ENCODE data around the gene EEF1AKMT3. TPM values are rescaled to one million over a fixed set of nuclear protein-coding genes. Genes with fewer than 3 reads are reported as not detected.
A peak's percentile ranks its signal among the peaks of the same experiment; 100 is the strongest.

The EEF1AKMT3 gene
- total RNA-seq, 1 donor from 2014 or later = 4.2 TPM

GRCh38 chr12:57735198-57735855 lies 37.1 kb upstream of the EEF1AKMT3 start:
- DNase-seq (ENCODE audit: low read depth) = no peak

DNA sequence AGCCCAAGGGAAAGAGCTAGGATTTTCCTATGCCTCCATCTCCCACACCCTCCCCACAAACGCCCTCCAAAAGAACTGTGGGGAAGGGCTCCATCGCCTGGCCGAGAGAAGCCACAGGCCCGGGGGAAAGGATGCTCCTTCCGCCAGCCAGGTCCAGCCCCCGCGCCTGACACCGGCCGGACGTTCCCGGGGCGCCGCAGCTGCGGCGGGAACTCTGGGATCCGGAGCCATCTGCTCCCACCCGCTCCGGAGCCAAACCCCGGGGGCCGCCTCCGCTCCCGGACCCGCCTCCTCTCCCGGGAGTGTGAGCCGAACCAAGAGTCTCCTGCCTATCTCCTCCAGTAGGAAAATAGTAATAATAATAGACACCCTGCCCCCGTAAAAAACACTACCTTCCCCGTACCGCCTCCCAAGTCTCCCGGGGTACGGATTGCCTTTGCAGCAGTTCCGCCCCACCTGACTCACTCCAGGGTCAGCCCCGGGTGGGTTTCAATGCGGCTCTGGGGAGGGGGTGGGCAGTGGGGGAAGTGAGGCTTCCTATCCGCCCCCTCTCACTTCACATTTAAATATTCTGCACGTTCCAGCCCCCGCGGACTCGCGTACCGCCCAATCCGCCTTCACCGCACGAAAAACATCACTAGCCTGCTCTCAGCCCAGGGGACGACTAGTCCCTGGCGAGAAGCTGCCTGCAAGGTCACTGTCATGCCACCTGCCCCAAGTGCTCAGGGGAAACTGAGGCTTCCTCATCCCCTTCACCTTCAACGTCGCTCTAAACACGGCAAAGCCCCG lies 36.3 kb upstream of the EEF1AKMT3 start:
- no peak for DNase-seq (ENCODE audit: low read depth)

- no peak for DNase-seq (ENCODE audit: low read depth)
Observed at GRCh38 chr12:57736741-57737466, 35.5 kb upstream of the EEF1AKMT3 start.

- DNase-seq (ENCODE audit: low read depth) = no peak
Observed at GRCh38 chr12:57737467-57738460, 34.6 kb upstream of the EEF1AKMT3 start.

DNA sequence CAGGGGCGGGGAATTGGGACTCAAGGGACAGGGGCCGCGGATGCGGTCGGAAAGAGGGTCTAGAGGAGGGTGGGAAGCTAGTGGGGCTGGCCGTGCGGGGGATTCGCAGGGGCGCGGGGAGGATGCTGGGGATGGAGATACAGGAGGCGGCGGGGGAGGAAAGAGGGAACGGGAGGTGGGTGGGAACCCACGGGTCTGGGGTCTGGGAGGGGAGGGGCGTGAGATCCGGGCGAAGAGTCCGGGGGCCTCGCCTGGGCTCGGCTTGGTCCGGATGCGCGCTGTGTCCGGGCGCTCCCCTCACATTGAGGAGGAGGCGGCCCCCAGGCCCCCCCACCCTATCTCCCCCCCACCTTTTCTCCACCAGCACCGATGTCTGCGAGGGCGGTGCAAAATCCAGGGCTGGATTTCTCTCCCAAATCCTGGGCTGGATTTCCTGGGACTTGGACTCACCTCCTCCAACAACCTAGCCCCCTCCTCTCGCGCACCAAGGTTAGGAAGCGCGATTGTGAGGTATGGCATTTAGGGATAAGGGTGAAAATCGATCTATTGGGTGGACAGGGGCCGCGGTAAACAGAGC lies 33.7 kb upstream of the EEF1AKMT3 start, which contains the start of gene AGAP2:
Gene AGAP2 (minus strand): TSS at position 82 of the 577 bp plus-strand sequence. CDS start 496 bp downstream, outside the sequence.
- DNase-seq (ENCODE audit: low read depth) = no peak

- no peak for DNase-seq (ENCODE audit: low read depth)
Observed at GRCh38 chr12:57739387-57739786, 33.0 kb upstream of the EEF1AKMT3 start.

- no peak for DNase-seq (ENCODE audit: low read depth)
Observed at GRCh38 chr12:57739914-57740538, 32.4 kb upstream of the EEF1AKMT3 start.

DNA sequence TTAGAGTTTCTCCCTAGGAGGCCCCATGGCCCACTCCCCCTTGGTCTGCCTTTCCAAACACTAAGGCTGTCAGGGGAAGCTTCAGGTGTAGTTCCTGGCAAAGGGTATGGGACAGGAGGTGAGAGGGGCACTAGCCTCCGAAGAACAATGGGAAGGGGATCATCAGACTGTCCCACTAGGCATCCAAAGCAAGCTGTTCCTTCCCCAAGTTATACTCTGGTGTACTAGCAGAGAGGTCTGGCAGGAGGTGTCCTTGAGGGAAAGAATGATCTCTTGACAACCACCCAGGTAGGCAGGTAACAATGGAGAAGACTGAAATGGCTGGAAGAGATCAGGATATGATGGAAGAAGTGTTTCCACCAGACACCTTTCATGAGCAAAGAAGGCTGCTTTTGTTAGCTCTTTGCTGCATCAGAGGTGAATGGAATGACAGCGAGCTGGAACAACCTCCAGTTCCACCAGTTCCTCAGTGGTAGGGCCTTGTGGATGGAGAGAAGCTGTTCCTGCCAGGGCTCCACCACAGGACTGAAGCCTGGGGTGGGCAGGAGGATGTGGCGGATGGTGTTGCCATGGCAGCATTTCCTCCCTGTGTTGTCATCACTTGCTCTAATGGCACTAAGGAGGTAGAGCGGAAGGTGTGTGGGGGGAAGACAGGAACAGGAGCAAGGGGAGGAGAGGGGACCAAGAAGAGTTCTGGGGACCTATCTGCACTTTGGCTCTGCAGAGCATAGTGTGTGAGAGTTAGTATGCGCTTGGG lies 31.6 kb upstream of the EEF1AKMT3 start:
- DNase-seq (ENCODE audit: low read depth) = no peak

GRCh38 chr12:57741413-57741789 lies 31.0 kb upstream of the EEF1AKMT3 start:
- DNase-seq (ENCODE audit: low read depth) = no peak

- DNase-seq (ENCODE audit: low read depth) = no peak
Observed at GRCh38 chr12:57741844-57742738, 30.3 kb upstream of the EEF1AKMT3 start.

- no peak for DNase-seq (ENCODE audit: low read depth)
Observed at GRCh38 chr12:57743769-57744168, 28.6 kb upstream of the EEF1AKMT3 start.

- DNase-seq (ENCODE audit: low read depth) = no peak
Observed at GRCh38 chr12:57744194-57744776, 28.1 kb upstream of the EEF1AKMT3 start.

- peak; percentile 97 for DNase-seq (ENCODE audit: low read depth)
Observed at GRCh38 chr12:57744777-57745484, 27.5 kb upstream of the EEF1AKMT3 start, which contains the start of gene TSPAN31. Gene TSPAN31 (plus strand): TSS chr12:57745039. CDS start chr12:57745155, 116 bp downstream.

GRCh38 chr12:57745485-57745881 lies 26.9 kb upstream of the EEF1AKMT3 start:
- no peak for DNase-seq (ENCODE audit: low read depth)

- no peak for DNase-seq (ENCODE audit: low read depth)
Observed at GRCh38 chr12:57746025-57746424, 26.4 kb upstream of the EEF1AKMT3 start.

GRCh38 chr12:57749061-57749460 lies 23.4 kb upstream of the EEF1AKMT3 start:
- DNase-seq (ENCODE audit: low read depth) = no peak

All from renal cortical epithelial cell (primary cell).